RPMI7951 (cell line): Measurements from ENCODE around the gene PEAK1. TPM values are rescaled to one million over a fixed set of nuclear protein-coding genes. Genes with fewer than 3 reads are reported as not detected.
A peak's percentile ranks its signal among the peaks of the same experiment; 100 is the strongest.
"Not testable (repeated sequence)": the region's sequence is repeated elsewhere in the genome, so short reads cannot be mapped to it uniquely, and the experiment has no call there.

Experiments used
- DNase-seq: peaks from one replicate; pipeline ENCODE4 v3.0.0-alpha.2; 2012; ENCODE audit warnings: low read depth
- total RNA-seq: library from RNA; depleted of rRNA; stranded (reverse); fragments of >200 nt; shearing (Covaris generic); gene quantifications from 2 replicates; pipeline ENCODE4 v1.2.3, GENCODE V29; 2014

The PEAK1 gene
- total RNA-seq, 1 experiment from 2014 or later = 13.5 TPM

- DNase-seq = no peak
Measured at GRCh38 chr15:77181305-77182074, 238.4 kb downstream of the PEAK1 start.

- no peak for DNase-seq
Measured at GRCh38 chr15:77180757-77181156, 239.1 kb downstream of the PEAK1 start.

- DNase-seq = no peak
Measured at GRCh38 chr15:77180270-77180669, 239.6 kb downstream of the PEAK1 start.

- DNase-seq = peak; percentile 23
Measured at GRCh38 chr15:77179541-77179998, 240.3 kb downstream of the PEAK1 start.

- no peak for DNase-seq
Measured at GRCh38 chr15:77178411-77178810, 241.5 kb downstream of the PEAK1 start.

- not testable (repeated sequence) for DNase-seq
Measured at GRCh38 chr15:77176148-77176547, 243.8 kb downstream of the PEAK1 start.

- no peak for DNase-seq
Measured at GRCh38 chr15:77173487-77173886, 246.4 kb downstream of the PEAK1 start.

- no peak for DNase-seq
Measured at GRCh38 chr15:77171221-77171967, 248.5 kb downstream of the PEAK1 start.

- no peak for DNase-seq
Measured at GRCh38 chr15:77168616-77169015, 251.3 kb downstream of the PEAK1 start.

- DNase-seq = no peak
Measured at GRCh38 chr15:77168141-77168540, 251.8 kb downstream of the PEAK1 start.

- DNase-seq = no peak
Measured at GRCh38 chr15:77167406-77167805, 252.5 kb downstream of the PEAK1 start.

GRCh38 chr15:77163781-77164384, 256.0 kb downstream of the PEAK1 start:
- DNase-seq = no peak

- DNase-seq = no peak
Measured at GRCh38 chr15:77162872-77163633, 256.9 kb downstream of the PEAK1 start.

GRCh38 chr15:77160562-77161478, 259.1 kb downstream of the PEAK1 start:
- DNase-seq = no peak

- not testable (repeated sequence) for DNase-seq
Measured at GRCh38 chr15:77156000-77156399, 263.9 kb downstream of the PEAK1 start.

GRCh38 chr15:77148191-77148590, 271.7 kb downstream of the PEAK1 start:
- DNase-seq = no peak

- no peak for DNase-seq
Measured at GRCh38 chr15:77145370-77145769, 274.5 kb downstream of the PEAK1 start.

GRCh38 chr15:77144492-77145070, 275.3 kb downstream of the PEAK1 start:
- peak; percentile 89 for DNase-seq

GRCh38 chr15:77144026-77144425, 275.9 kb downstream of the PEAK1 start:
- DNase-seq = peak; percentile 30

- DNase-seq = no peak
Measured at GRCh38 chr15:77143616-77144015, 276.3 kb downstream of the PEAK1 start.
